ENCODE data around the gene PRPSAP1.
"Not testable (repeated sequence)": the region's sequence is repeated elsewhere in the genome, so short reads cannot be mapped to it uniquely, and the experiment has no call there.

PRPSAP1 gene

GRCh38 chr17:76314392-76315227, 39.1 kb downstream of the PRPSAP1 start:
- DNase-seq, result no peak

GRCh38 chr17:76312735-76313134, 41.0 kb downstream of the PRPSAP1 start:
- no peak for DNase-seq

GRCh38 chr17:76309461-76309860, 44.3 kb downstream of the PRPSAP1 start:
- no peak for DNase-seq

DNA sequence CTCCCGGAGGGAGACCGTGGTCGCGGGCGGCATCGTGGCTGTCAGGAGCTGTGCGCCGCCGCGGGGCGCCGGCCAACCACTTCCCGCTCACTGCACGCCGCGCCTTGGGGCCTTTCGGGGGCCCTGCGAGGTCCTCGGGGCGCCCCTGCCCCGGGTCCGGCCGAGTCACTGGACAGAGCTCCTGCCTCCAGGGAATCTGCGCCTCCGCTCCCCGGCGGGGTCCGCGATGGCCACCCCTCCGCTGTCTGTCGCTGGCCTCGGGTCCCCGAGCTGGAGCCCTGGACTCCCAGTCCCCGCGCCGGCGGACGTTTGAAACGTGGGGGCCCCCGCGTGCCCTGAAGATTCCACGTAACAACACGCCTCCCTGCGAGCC, 45.8 kb downstream of the PRPSAP1 start, which contains the start of gene QRICH2:
Gene QRICH2 (minus strand): TSS at position 311 of the 373 bp plus-strand sequence. CDS start 278 bp downstream, at position 33.
- DNase-seq, result no peak

- no peak for DNase-seq
These were observed 46.3 kb downstream of the PRPSAP1 start for GRCh38 chr17:76307299-76307965.

DNA sequence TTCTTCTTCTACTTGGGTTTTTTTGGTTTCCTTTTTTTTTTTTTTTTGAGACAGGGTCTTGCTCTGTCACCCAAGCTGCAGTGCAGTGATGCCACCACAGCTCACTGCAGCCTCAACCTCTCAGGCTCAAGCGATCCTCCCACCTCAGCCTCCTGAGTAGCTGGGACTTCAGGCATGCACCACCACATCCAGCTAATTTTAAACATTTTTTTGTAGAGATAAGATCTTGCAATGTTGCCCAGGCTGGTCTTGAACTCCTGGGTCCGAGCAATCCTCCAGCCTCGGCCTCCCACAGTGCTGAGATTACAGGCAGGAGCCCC, 48.6 kb downstream of the PRPSAP1 start:
- not testable (repeated sequence) for DNase-seq

- no peak for DNase-seq
These were observed 49.2 kb downstream of the PRPSAP1 start for GRCh38 chr17:76304226-76305134.

- no peak for DNase-seq
These were observed 56.3 kb downstream of the PRPSAP1 start for GRCh38 chr17:76297436-76297835.

DNA sequence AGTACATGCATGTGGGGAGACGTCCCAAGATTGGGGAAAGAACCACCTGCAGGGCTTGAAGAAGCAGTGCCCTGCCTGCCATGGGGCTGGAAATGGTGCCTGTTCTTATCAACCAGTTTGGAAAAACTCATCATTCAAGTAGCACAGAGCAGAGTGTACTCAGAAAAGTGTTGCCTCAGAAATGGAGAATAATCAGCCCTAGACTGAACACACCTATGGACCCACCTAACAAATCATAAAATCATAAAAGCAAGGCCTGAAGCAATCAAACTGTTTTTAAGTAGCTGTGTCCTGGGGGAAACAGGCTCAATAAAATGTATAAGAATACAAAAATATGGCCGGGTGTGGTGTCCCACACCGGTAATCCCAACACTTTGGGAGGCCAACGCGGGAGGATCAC, 56.8 kb downstream of the PRPSAP1 start:
- no peak for DNase-seq

GRCh38 chr17:76296186-76296585, 57.5 kb downstream of the PRPSAP1 start:
- no peak for DNase-seq

GRCh38 chr17:76293106-76293505, 60.6 kb downstream of the PRPSAP1 start:
- no peak for DNase-seq

DNA sequence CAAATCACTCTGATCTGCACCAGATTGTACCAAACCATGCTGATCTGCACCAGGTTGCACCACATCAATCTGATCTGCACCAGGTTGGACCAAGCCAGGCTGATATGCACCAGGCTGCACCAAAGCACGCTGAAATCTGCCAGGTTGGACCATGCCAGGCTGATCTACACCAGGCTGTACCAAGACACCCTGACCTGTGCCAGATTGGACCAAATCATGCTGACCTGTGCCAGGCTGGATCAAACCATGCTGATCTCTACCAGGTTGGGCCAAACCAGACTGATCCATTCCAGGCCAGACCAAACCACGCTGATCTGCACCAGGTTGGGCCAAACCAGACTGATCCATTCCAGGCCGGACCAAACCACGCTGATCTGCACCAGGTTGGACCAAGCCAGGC, 61.1 kb downstream of the PRPSAP1 start:
- DNase-seq, result no peak

DNA sequence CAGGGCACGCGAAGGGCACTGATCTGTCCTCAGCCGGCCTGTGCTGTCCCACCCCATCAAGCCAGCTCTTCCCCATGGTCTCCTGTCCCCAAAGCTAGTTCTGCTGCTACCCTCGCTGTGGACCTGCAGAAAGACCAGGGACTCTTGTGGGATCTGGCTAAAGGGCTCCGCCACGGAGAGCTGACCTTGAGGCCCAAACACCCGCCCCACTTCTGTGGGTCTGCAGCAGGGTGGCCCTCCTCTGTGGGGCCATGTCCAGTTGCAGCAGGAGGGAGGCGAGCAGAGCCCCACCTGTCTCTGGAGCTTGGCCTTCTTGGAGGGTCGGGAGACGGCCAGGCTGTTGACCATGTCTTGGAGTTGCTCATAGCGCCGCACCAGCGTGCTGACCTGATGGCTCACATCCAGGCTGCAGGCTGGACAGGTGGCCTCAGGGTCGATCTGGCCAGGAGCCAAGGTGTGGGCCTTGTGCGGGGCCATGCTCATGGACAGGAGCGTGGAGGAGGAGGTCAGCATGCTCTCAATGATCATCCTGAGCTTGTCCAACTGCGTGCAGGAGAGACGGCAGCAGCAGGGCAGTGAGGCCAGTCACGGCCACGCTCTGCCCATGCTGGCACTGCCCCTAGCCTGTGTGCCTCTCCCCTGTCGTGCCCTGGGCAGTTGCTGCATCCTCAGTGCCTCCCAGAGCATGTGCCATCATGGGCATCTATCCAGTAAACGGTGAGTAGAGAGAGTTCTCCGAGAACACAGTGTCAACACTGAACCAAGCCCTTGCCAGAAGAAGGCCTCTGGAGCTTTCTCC, 71.9 kb downstream of the PRPSAP1 start:
- no peak for DNase-seq

DNA sequence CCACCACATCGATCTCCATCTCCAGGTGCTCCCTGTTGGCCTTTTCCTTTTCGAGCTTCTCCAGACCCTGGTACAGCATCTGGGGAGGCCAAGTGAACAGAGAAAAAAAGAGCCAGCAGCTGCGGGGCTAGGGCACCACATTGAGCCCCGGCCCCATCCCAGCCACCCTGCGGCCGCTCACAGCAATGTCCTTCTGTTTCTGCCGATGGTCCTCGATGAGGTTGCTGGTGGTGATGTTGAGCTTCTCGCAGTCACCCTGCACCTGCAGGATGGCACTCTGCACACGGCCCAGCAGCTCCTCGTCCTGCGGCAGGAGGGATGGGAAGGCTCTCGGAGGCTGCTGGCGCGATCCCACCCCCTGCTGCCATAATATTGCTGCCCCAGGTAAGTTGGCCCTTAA, 73.1 kb downstream of the PRPSAP1 start:
- no peak for DNase-seq

DNA sequence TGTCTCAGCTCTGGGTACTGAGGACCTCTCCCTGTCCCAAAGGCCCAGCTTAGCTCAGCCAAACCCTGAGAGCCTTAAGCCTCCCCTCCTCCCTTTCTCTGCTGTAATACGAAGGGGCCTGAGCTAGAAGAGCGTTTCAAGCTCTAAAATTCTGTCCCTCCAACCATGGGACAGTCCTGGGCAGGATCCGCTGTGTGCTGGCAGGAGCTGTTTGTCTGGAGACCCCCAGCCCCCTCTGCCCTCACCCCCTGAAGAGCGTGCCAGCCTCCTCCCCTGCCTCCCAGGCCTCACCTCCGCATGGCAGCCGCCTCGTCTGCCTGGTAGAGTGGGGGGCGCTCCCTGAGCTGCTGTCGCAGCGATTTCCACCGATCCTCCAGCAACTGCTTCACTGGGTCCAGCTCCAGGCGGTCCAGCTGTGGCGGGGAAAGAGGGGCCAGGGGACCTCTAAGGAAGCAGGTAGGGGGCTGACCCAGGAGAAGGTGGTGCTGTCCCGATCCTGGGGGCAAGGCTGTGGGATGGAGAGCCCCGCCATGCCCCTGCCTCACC, 73.9 kb downstream of the PRPSAP1 start:
- no peak for DNase-seq

DNA sequence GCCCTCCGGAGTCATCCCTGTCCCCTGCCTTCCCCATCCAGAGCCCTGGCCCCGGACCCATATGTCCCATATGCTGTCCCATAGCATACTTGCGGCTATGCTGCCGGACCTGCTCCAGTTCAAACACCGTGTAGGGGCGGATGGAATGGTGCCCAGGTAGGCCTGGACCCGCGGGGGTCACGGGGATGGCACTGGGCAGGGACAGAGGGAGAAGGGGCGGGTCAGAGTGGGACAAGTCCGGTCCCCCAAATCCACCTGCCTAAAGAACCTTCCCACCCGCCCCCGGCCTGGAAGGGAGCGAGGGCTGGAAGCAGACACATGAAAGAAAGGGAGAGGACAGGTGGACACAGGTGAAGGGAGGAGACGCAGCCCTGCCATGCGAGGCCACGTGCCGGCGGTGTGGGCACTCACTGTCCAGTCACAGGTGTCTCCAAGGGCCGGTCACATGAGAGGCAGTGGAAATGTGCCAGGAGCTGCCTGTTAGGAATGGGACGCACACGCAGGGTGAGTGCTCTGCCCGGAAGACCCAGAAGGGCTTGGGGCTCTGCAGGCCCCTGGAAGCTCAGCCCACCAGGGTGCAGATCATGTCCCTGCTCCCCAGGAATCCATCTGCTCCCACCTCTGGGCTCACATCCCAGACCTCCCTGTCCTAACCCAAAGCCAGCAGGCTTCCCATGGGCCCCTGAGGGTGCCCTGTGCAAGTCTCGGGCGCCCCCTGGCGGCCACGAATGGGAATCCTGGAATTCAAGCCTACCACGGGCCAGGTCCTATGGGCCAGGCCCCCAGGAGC, 74.6 kb downstream of the PRPSAP1 start:
- peak; percentile 79 for DNase-seq

DNA sequence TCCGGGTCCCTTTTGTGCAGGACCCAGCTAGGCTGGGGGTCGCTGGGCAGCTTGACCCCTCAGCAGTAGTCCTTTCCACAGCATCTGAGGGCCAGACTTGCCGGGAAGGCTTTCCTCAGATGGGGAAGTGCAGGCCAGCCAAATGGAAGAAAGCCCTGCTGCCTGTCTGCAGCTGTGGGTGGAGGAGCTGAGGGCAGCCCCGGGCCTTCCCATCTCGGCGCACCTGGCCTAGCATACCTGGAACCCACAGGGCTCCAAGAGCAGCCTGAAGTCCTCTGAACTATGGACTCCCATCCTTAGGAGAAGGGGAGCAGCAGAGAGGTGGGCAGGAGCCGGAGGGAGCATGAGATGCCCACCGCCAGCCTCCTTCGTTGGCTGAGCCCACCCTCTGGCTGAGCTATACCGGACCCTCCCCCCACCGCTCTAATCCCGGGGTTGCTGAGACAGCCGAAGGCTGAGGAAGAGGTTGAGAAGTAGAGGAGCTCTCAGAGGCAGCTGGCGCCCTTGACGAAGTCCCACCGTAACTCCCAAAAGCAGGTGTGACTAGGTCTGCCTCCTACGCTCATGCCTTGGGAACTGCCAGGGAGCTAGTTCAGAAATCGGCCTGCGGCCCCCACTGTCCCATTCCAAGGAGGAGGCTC, 75.3 kb downstream of the PRPSAP1 start:
- DNase-seq, result no peak

- DNase-seq, result no peak
These were observed 76.1 kb downstream of the PRPSAP1 start for GRCh38 chr17:76277300-76278267.

DNA sequence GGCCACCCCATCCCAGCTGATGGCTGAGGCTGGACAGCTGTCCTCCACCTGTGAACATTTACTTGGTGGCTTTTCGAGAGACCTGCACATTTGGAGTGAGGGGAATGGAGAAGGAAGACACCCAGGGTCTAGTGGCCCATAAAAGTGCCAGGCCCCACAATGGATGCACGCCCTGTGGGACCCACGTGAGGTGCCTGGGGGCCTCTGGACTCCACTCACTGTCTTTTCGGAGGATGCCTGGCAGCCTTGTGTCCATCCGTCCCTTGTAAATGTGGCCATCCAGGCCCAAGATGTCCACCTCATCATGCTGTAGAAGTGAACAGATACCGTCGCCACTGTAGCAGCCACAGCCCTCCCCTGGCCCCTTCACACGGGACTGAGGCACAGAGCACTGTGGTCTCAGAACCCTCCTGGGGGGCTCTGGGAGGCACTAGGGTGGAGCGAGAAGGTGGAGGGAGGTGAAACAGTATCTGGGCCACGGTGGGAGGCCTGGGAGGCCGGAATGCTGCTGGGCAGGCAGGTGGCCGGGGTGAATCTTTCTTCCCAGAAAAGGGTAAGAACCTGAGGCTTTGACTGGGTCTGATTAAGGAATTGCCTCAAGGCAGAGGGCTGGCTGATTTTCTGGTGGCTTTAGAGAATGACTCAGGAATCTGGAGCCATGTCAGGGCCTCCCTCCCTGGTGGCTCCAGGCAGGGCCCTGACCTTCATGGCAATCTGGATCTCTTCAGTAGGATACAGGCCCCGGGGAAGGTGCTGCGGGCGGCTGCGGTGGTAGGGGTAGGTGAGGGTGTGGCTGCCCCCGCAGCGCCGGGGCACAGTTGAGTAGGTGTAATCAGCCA, 77.0 kb downstream of the PRPSAP1 start:
- no peak for DNase-seq

Data from CD4-positive, alpha-beta T cell treated with Interferon gamma for 1 hour (primary cell).